ENCODE measurements around the gene ARHGEF4. TPM values are rescaled to one million over a fixed set of nuclear protein-coding genes. Genes with fewer than 3 reads are reported as not detected.

Gene ARHGEF4
- total RNA-seq, 1 experiment from 2014 or later, result 20.0 TPM

DNA sequence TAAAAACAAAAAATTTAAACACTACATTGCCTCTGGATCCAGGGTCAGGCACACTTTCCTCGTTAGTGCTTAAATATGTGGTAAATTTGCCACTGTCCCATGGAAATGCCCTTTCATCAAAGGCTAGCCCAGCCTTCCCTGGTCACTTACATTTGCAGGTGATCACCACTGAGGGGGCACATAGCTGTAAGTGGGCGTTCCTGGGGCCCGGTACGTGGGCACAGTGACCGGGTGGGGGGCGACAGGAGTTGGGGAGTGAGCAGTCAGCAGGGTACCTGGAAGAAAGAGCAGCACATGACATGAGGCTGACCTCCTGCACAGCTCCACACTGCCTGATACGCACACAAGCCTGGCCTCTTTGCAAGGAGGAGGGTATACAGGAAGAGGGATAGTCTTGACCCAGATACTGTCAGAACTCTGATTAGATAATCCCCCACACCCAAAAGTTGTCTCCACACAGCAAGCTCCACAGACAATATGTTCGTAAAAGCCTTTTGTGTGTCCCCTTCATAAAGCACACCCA lies 216.1 kb downstream of the ARHGEF4 start:
- no peak overlapping the region for H3K4me2 ChIP-seq
- no peak overlapping the region for H3K27ac ChIP-seq
- H3K4me3 ChIP-seq, result no peak overlapping the region
- H3K9me2 ChIP-seq (ENCODE audit: insufficient read depth), result no peaks in the 10 kb centered on the region
- ChIA-PET POLR2A (ENCODE audit: unreplicated experiment) (no interaction called here), CTCF (no interaction called here)
- no peaks in the 10 kb centered on the region for H3K4me1 ChIP-seq (replicated peaks; ENCODE audit: insufficient read depth)
- peaks cover 57% of the 10 kb centered on the region for H4K20me1 ChIP-seq (ENCODE audit: insufficient read depth)
- intact Hi-C loops (cut with micrococcal nuclease; ENCODE audit: unreplicated experiment), result no loop called here
- H3K27me3 ChIP-seq (ENCODE audit: insufficient read depth, low read depth), result no peaks in the 10 kb centered on the region
- H3F3A ChIP-seq (ENCODE audit: insufficient read depth, low read depth), result 0 out of 2 replicates have a peak, but pooled peaks cover 4% of the 10 kb centered on the region
- no peak overlapping the region for H2AFZ ChIP-seq
- TF ChIP-seq CTCF (conservative IDR thresholded peaks at IDR 0.05) (no peak), EZH2 (IDR thresholded peaks at IDR 0.05; ENCODE audit: low read depth) (no peak)
- H3K36me3 ChIP-seq (ENCODE audit: low read depth), result peaks cover 25% of the 10 kb centered on the region
- H3K79me2 ChIP-seq (ENCODE audit: low read depth), result peaks cover 18% of the 10 kb centered on the region; the same call in 1 of the 2 replicates
- no TSS peak for BruUV-seq (replicated peaks)
- no peak for DNase-seq
- H3K9me3 ChIP-seq (ENCODE audit: insufficient read depth, low read depth), result no peaks in the 10 kb centered on the region

DNA sequence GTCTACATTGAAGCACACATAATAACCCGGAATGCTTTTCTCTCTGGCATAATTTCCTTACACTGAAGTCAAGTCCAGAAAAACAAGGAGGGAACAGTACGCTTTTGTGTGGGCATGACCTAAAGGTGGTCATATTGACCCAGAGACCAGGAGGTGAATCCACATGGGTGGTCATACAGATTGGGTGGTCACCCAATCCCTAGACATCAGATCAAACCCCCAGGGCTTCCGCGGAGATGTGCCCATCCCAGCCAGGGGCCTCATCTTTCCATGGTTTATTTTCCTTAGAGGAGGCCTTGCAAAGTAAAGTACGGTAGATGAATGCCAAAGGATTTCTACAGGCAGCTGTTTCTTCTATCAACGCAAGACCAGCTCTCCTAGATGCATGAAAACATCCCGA lies 217.8 kb downstream of the ARHGEF4 start:
- Histone ChIP-seq H2AFZ (no peak overlapping the region), H3K9me2 (ENCODE audit: insufficient read depth) (no peaks in the 10 kb centered on the region), H3K79me2 (ENCODE audit: low read depth) (peaks cover 30% of the 10 kb centered on the region), H4K20me1 (ENCODE audit: insufficient read depth) (peaks cover 68% of the 10 kb centered on the region), H3K27me3 (ENCODE audit: insufficient read depth, low read depth) (no peaks in the 10 kb centered on the region), H3K36me3 (ENCODE audit: low read depth) (peaks cover 25% of the 10 kb centered on the region), H3K27ac (no peak overlapping the region), H3K4me2 (no peak overlapping the region), H3F3A (ENCODE audit: insufficient read depth, low read depth) (0 out of 2 replicates have a peak, but pooled peaks cover 4% of the 10 kb centered on the region), H3K4me3 (no peak overlapping the region), H3K4me1 (replicated peaks; ENCODE audit: insufficient read depth) (no peaks in the 10 kb centered on the region), H3K9me3 (ENCODE audit: insufficient read depth, low read depth) (no peaks in the 10 kb centered on the region)
- no TSS peak for BruUV-seq (replicated peaks)
- CTCF ChIA-PET, result no interaction called here
- intact Hi-C loops (cut with micrococcal nuclease; ENCODE audit: unreplicated experiment), result no loop called here
- POLR2A ChIA-PET (ENCODE audit: unreplicated experiment), result no interaction called here
- DNase-seq, result no peak
- TF ChIP-seq EZH2 (IDR thresholded peaks at IDR 0.05; ENCODE audit: low read depth), result no peak

DNA sequence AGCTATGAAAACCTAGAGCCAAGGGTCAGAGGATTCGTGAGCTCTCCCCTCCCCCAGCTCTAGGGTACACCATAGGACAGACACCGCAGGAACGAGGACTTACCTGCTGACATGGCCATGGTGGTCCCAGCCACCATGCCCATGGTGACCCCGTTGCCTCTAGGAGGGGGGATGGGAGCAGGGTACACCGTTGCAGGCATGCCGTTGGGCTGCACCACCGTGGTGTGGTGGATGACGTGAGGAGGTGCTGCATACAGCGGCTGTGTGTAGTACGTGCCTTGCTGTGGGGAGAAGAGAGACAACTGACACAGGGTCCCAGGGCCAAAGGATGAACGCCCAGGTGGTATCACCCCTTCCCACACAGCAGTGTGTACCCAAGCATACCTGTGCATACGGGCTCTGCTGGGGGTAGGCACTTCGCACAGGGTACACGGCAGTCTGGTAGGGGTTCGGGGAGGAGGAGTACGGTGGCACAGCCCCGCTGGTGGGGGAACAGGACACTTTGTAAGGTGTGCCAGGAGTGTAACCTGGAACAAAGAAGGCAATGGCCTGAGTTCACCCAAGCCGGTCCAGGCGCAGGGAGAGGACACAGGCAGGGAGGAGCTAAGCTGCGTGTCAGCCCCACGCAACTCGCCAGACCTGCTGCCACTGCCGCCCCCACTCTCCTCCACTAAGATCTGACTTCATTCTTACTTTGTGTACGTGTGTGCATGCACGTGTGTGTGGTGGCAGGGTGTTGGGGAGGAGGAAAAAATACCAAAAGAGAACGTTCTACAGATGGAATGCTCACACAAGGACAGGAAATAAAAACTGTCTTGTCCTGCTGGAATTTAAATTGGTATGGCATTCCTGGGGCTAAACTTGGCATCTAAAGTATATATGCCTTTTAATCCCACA lies 218.7 kb downstream of the ARHGEF4 start:
- Histone ChIP-seq H2AFZ (no peak overlapping the region), H3K79me2 (ENCODE audit: low read depth) (peaks cover 37% of the 10 kb centered on the region), H3K9me3 (ENCODE audit: insufficient read depth, low read depth) (no peaks in the 10 kb centered on the region), H3F3A (ENCODE audit: insufficient read depth, low read depth) (0 out of 2 replicates have a peak, but pooled peaks cover 4% of the 10 kb centered on the region), H3K4me2 (no peak overlapping the region), H3K27me3 (ENCODE audit: insufficient read depth, low read depth) (no peaks in the 10 kb centered on the region), H3K4me3 (no peak overlapping the region), H3K4me1 (replicated peaks; ENCODE audit: insufficient read depth) (no peaks in the 10 kb centered on the region), H3K36me3 (ENCODE audit: low read depth) (peaks cover 28% of the 10 kb centered on the region), H4K20me1 (ENCODE audit: insufficient read depth) (peaks cover 72% of the 10 kb centered on the region), H3K27ac (no peak overlapping the region), H3K9me2 (ENCODE audit: insufficient read depth) (no peaks in the 10 kb centered on the region)
- ChIA-PET CTCF (no interaction called here), POLR2A (ENCODE audit: unreplicated experiment) (no interaction called here)
- DNase-seq, result no peak
- TF ChIP-seq CTCF (conservative IDR thresholded peaks at IDR 0.05), result no peak
- no peak for TF ChIP-seq EZH2 (IDR thresholded peaks at IDR 0.05; ENCODE audit: low read depth)
- intact Hi-C loops (cut with micrococcal nuclease; ENCODE audit: unreplicated experiment), result no loop called here
- BruUV-seq (replicated peaks), result no TSS peak
